Measurements from ENCODE around the gene CREB3L4.

GRCh38 chr1:153954826-153955225 lies 12.9 kb upstream of the CREB3L4 start:
- no peak for TF ChIP-seq EZH2phosphoT487 (IDR thresholded peaks at IDR 0.05; ENCODE audit: low read depth)
- no peak for TF ChIP-seq CTCF (IDR thresholded peaks at IDR 0.05; ENCODE audit: low read depth, low read length)

Data from OCI-LY3 (cell line).